Skeletal muscle tissue (tissue), 4 donors: ENCODE data around the gene MAIP1. TPM values are rescaled to one million over a fixed set of nuclear protein-coding genes. Genes with fewer than 3 reads are reported as not detected.

ENCODE experiments used
- H3K27ac ChIP-seq: one replicate; pipeline ENCODE4 v1.7.0; 2013; ENCODE audit warnings: mild to moderate bottlenecking, low read depth, low read length, inconsistent platforms
- H3K27me3 ChIP-seq, 3 donors: one replicate each; pipeline ENCODE4 v1.7.0; 2013; ENCODE audit warnings: low read length in 3 of 3; ENCODE audit not compliant: control insufficient read depth in 3 of 3, insufficient read depth in 3 of 3
- H3K36me3 ChIP-seq, 3 donors: one replicate each; pipeline ENCODE4 v1.7.0; 2013; ENCODE audit warnings: low read length in 3 of 3; ENCODE audit not compliant: control insufficient read depth in 3 of 3, insufficient read depth in 3 of 3
- H3K4me1 ChIP-seq, 3 donors: one replicate each; pipeline ENCODE4 v1.7.0; 2013; ENCODE audit warnings: low read length in 3 of 3, mild to moderate bottlenecking in 3 of 3; ENCODE audit not compliant: control insufficient read depth in 3 of 3, insufficient read depth in 3 of 3
- H3K4me3 ChIP-seq, 3 donors: one replicate each; pipeline ENCODE4 v1.7.0; 2013; ENCODE audit warnings: low read length in 3 of 3
- H3K9ac ChIP-seq, 3 donors: one replicate each; pipeline ENCODE4 v1.7.0; 2013; ENCODE audit warnings: low read length in 3 of 3, mild to moderate bottlenecking in 3 of 3, moderate library complexity in 2 of 3, low read depth in 1 of 3
- H3K9me3 ChIP-seq, 3 donors: one replicate each; pipeline ENCODE4 v1.7.0; 2013; ENCODE audit warnings: low read length in 3 of 3; ENCODE audit not compliant: control insufficient read depth in 3 of 3
- total RNA-seq: library from RNA; depleted of rRNA; stranded (reverse); fragments of >200 nt; gene quantifications from one replicate; pipeline ENCODE4 v1.2.3, GENCODE V29; 2014
- donor health status: Osteomylitis.

Gene MAIP1
- total RNA-seq, 1 donor from 2014 or later, result 15.1 TPM

DNA sequence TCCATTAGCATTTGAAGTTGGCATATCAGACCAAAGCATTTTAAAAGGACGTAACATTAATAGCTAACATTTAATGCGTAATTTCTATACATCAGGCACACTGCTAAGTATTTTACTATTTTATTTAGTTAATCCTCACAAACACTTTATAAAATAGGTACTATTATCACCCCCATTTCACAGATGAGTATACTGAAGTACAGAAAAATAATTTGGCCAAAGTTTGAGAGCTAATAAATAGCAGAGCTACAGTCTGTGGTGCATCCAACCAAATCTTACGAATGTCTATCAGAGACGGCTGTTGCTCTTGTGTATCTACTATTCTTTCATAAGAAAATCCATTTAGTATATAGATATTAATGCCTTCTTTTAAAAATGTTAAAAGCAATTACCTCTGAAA is 12.0 kb upstream of the MAIP1 start:
- peaks cover 6 to 30% (median 28%) of the 10 kb centered on the region in 3 donors for H3K36me3 ChIP-seq
- no peak overlapping the region for H3K4me3 ChIP-seq
- no peaks in the 10 kb centered on the region for H3K4me1 ChIP-seq
- H3K27ac ChIP-seq, result no peak overlapping the region
- no peak overlapping the region for H3K9ac ChIP-seq
- H3K27me3 ChIP-seq, result no peaks in the 10 kb centered on the region
- no peaks in the 10 kb centered on the region for H3K9me3 ChIP-seq

DNA sequence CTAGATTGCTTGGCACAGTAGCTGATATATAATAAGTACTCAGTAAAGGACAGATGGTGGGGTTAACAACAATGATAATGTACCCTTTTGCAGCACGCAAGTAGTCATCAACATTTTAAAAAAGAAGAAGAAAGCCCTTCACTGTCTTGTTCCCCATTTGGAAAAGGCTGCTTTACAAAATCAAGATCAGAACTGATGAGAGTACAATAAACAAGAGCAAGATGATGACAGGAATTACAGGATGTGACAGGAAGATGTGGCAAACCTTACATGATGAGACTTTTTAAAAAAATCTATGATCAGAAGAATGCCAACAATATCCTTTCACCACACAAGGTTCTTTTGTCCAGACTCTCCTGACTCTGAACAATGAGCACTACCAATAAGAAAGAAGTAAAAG is 9.2 kb upstream of the MAIP1 start:
- no peaks in the 10 kb centered on the region for H3K9me3 ChIP-seq
- H3K4me1 ChIP-seq, result no peaks in the 10 kb centered on the region
- H3K9ac ChIP-seq, result no peak overlapping the region
- H3K27ac ChIP-seq, result no peak overlapping the region
- no peaks in the 10 kb centered on the region for H3K27me3 ChIP-seq
- no peak overlapping the region for H3K4me3 ChIP-seq
- peaks cover 9 to 26% (median 25%) of the 10 kb centered on the region in 3 donors for H3K36me3 ChIP-seq

DNA sequence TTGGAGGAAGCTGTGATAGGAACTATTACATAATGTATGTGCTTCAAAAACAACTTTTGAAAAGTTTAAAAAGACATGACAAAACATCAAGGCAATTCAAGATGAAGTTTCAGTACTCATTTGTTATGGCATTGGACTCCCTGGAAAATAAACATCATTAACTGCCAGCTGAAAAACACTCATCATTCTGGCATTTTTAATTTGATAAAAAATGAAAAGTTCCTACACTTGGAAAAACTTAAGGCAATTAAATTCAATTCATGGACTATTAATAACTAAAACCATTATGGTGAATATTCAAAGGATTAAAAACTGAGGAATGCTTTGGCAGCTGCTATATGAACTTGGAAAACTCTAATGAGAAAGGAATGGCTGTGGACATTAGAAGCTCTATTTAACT is 8.5 kb upstream of the MAIP1 start:
- H3K36me3 ChIP-seq, result peaks cover 9 to 26% (median 22%) of the 10 kb centered on the region in 3 donors

DNA sequence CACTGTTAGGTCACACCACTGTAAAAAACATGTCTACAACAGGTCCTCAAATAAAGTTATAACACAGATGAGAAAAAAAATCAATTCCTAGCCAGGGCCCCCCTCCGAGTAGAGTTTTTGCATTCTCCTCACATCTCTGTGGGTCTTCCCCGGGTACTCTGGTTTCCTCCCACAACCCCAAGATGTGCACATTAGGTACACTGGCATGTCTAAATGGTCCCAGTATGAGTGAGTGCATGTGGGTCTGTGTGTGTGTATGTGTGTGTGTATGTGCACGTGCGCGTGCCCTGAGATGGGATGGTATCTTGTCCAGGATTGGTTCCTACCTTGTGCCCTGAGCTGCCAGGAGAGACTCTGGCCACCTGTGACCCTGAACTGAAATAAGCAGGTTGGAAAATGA is 5.0 kb upstream of the MAIP1 start:
- Histone ChIP-seq H3K27me3 (no peaks in the 10 kb centered on the region), H3K4me1 (peaks cover 8 to 11% (median 9%) of the 10 kb centered on the region in 3 donors), H3K36me3 (peaks cover 6 to 12% (median 9%) of the 10 kb centered on the region in 3 donors), H3K4me3 (no peak overlapping the region), H3K9me3 (no peaks in the 10 kb centered on the region), H3K9ac (no peak overlapping the region), H3K27ac (no peak overlapping the region)

More for the DNA sequence above, 8.5 kb upstream of the MAIP1 start:
- Histone ChIP-seq H3K4me3 (no peak overlapping the region), H3K9me3 (no peaks in the 10 kb centered on the region), H3K27ac (no peak overlapping the region), H3K9ac (peak overlapping the region in 1 of 3 donors; percentile 26), H3K27me3 (no peaks in the 10 kb centered on the region), H3K4me1 (no peaks in the 10 kb centered on the region)

DNA sequence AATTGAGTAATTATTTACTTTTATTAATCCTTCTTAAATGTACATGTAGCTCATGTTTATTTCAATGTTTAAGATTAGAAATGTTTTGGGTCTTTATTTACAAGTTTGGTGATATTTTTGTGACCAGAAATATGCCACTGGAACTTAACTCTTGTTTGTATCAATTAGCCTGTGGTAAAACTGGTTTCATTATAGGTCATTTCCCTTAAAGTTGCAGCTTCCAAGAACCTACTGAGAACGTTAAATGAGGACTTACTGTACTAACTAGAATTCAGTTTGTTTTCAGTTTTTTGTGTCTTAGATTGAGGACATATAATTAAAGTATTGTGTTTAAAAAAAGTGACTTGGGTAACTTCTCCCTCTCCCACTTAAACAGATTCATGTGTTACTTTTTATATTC is 4.4 kb upstream of the MAIP1 start:
- Histone ChIP-seq H3K36me3 (peaks cover 5 to 11% (median 8%) of the 10 kb centered on the region in 3 donors), H3K4me1 (peaks cover 8 to 11% (median 11%) of the 10 kb centered on the region in 3 donors), H3K9me3 (no peaks in the 10 kb centered on the region), H3K9ac (no peak overlapping the region), H3K27ac (no peak overlapping the region), H3K4me3 (no peak overlapping the region), H3K27me3 (no peaks in the 10 kb centered on the region)

DNA sequence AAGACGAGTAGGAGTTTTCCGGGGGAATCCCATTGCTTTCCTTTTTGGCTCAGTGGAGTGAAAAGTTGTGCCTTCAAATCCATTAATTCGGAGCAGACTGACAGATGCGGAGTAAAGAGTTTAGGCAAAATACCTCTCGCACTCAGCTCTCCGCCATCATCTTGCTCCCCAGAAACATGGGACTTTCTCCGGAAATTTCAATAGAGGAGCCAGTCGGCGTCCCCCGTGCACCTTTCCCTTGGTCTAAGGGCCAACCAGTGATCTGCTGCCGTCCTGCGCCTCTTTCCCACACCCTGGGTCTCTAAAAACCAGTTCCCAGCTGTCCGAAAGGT is 409 bp upstream of the MAIP1 start:
- Histone ChIP-seq H3K9ac (peak overlapping the region; percentile 97 to 99 (median 99)), H3K4me1 (peaks cover 26 to 34% (median 31%) of the 10 kb centered on the region in 3 donors), H3K27me3 (no peaks in the 10 kb centered on the region), H3K4me3 (peak overlapping the region; percentile 95 to 99 (median 96)), H3K36me3 (peaks cover 6 to 20% (median 8%) of the 10 kb centered on the region in 3 donors), H3K9me3 (no peaks in the 10 kb centered on the region), H3K27ac (peak overlapping the region; percentile 87)

DNA sequence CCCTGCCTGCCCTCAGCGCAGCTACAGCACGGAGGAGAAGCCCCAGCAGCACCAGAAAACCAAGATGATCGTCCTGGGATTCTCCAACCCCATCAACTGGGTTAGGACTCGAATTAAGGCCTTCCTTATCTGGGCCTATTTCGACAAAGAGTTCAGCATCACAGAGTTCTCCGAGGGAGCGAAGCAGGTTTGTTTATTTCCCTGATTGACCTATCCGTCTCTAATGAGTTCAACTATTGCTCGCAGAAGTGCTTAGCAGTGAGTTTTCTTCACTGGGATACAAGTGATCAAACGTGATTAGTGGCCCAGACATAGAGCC is 639 bp downstream of the MAIP1 start:
- Histone ChIP-seq H3K36me3 (peaks cover 7 to 24% (median 14%) of the 10 kb centered on the region in 3 donors), H3K4me1 (peaks cover 26 to 34% (median 31%) of the 10 kb centered on the region in 3 donors), H3K4me3 (peak overlapping the region; percentile 95 to 99 (median 96)), H3K9ac (peak overlapping the region; percentile 97 to 99 (median 99)), H3K27ac (peak overlapping the region; percentile 87), H3K27me3 (no peaks in the 10 kb centered on the region), H3K9me3 (no peaks in the 10 kb centered on the region)

DNA sequence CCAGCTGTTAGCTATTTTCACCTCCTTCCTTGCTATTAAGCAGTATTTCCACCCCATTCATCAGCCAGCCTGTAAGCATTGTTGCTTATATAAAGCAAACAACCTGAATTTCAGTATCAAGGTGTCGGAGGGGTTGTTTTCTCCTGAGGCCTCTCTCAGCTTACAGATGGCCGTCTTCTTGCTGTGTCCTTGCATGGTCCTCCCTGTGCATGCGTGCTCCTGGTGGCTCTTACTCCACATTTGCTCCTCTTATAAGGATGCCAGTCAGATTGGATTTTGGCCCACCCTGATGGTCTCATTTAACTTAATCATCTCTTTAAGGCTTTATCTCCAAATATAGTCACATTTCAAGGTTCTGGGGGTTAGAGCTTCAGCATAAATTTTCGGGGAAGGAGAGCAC is 2.6 kb downstream of the MAIP1 start:
- H3K4me3 ChIP-seq, result no peak overlapping the region
- H3K9ac ChIP-seq, result no peak overlapping the region
- H3K9me3 ChIP-seq, result no peaks in the 10 kb centered on the region
- no peak overlapping the region for H3K27ac ChIP-seq
- H3K27me3 ChIP-seq, result no peaks in the 10 kb centered on the region
- peaks cover 26 to 34% (median 31%) of the 10 kb centered on the region in 3 donors for H3K4me1 ChIP-seq
- peaks cover 11 to 39% (median 23%) of the 10 kb centered on the region in 3 donors for H3K36me3 ChIP-seq

DNA sequence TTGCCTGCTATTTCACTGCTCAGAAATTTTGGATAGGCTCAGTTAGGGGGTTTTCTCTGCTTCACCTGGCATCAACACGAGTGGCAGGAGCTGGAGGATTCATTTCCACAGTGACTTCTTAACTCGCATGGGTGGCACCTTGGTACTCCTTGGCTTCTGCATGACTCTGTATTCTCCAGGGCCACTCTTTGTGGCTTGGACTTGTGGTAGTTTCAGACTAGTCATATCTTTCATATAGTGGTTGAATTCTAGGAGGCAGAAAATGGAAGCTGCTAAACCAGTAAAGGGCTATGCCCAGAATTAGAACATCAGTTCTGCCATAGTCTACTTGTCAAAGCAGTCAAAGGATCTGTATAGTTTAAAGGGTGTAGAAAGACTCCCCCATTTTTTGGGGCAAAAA is 6.8 kb downstream of the MAIP1 start:
- no peak overlapping the region for H3K27ac ChIP-seq

DNA sequence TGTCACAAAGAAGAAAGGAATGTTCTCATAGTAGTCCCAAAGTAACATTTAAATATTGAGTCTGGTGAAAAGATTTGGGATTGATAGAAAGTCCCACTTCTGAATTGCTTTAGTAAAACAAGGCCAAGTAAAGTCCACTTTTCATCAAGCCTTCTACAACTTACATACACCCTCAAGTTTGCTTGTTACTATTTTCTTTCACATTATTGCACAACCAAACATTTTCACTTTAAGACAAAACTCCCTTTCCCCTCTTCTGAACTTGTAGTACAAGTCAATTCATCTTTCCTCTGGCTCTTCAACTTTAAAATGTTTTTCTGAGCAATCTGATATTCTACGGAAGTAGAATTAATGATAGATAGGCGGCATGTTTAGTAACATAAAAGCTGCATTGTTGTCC is 11.0 kb downstream of the MAIP1 start:
- H3K36me3 ChIP-seq, result peaks cover 3 to 44% (median 19%) of the 10 kb centered on the region in 3 donors
- no peaks in the 10 kb centered on the region for H3K4me1 ChIP-seq
- no peaks in the 10 kb centered on the region for H3K27me3 ChIP-seq
- no peak overlapping the region for H3K27ac ChIP-seq
- no peaks in the 10 kb centered on the region for H3K9me3 ChIP-seq
- no peak overlapping the region for H3K4me3 ChIP-seq
- no peak overlapping the region for H3K9ac ChIP-seq

More for the DNA sequence above, 6.8 kb downstream of the MAIP1 start:
- H3K4me1 ChIP-seq, result peaks cover 3 to 12% (median 12%) of the 10 kb centered on the region in 3 donors
- no peaks in the 10 kb centered on the region for H3K27me3 ChIP-seq
- H3K36me3 ChIP-seq, result peaks cover 10 to 61% (median 35%) of the 10 kb centered on the region in 3 donors
- H3K9me3 ChIP-seq, result no peaks in the 10 kb centered on the region
- H3K4me3 ChIP-seq, result no peak overlapping the region
- no peak overlapping the region for H3K9ac ChIP-seq
